Stimulated activated naive B cell treated with anti-CD40 and anti-IgM and Interleukin-4, amounts not matched to agents 10 μg/mL and 1 μg/mL and 100 μg/mL, for 72 hours (primary cell): ENCODE results near the gene FHIT.
"Not testable (repeated sequence)": the region's sequence is repeated elsewhere in the genome, so short reads cannot be mapped to it uniquely, and the experiment has no call there.

Source experiments
- ATAC-seq, 2 donors: fragments of 150-1000 bp; cut with Tn5 transposase; replicated peaks; 2 replicates each; pipeline ENCODE4 v1.10.0; 2021; ENCODE audit warnings: moderate library complexity in 1 of 2
- DNase-seq: peaks from one replicate; pipeline ENCODE4 v3.0.0; 2021
- H3K27ac Mint-ChIP-seq: one replicate; pipeline ENCODE4 v1.8.0; 2022; ENCODE audit warnings: mild to moderate bottlenecking, mixed read lengths
- H3K27me3 Mint-ChIP-seq, 2 donors: one replicate each; pipeline ENCODE4 v1.8.0; 2022; ENCODE audit warnings: mixed read lengths in 2 of 2
- H3K36me3 Mint-ChIP-seq, 2 donors: one replicate each; pipeline ENCODE4 v1.8.0; 2022; ENCODE audit warnings: mixed read lengths in 2 of 2, mild to moderate bottlenecking in 1 of 2
- H3K4me1 Mint-ChIP-seq, 2 donors: one replicate each; pipeline ENCODE4 v1.8.0; 2022; ENCODE audit warnings: mixed read lengths in 2 of 2, mild to moderate bottlenecking in 1 of 2
- H3K4me3 Mint-ChIP-seq, 2 donors: one replicate each; pipeline ENCODE4 v1.8.0; 2022; ENCODE audit warnings: mild to moderate bottlenecking in 2 of 2, mixed read lengths in 2 of 2, moderate library complexity in 1 of 2
- H3K9me3 Mint-ChIP-seq, 2 donors: one replicate each; pipeline ENCODE4 v1.8.0; 2022; ENCODE audit warnings: mixed read lengths in 2 of 2, mild to moderate bottlenecking in 1 of 2

The FHIT gene

DNA sequence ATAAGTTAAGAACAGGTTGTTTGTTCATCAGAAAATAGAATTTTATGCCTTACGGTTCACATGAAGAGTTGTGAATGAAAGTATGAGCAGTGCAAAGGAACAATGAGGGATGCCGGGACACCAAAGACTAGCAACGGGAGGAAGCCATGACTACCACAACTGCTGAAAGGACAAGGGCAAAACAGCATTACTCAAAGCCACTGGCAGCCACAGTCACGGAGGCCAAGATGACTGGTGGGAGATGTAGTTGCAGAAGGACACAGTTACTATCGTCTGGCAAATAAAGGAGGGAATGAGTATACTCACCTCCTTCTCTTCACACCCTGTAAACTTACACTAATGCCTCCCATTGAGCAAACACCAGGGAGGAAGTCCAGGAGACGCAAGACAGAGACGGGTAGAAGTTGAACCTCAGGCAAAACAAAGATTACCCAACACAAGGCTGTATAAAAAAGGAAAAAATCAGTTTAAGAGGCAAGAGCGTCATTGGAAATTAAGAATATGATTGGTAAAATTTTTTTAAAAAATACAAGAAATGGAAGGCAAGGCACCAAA is 675.5 kb downstream of the FHIT start:
- H3K9me3 Mint-ChIP-seq: peaks cover 0 to 1% of the 10 kb centered on the region in 2 donors
- no peak overlapping the region for H3K4me3 Mint-ChIP-seq
- peak overlapping the region; percentile 40 for H3K27ac Mint-ChIP-seq
- H3K27me3 Mint-ChIP-seq: no peaks in the 10 kb centered on the region
- no peak for DNase-seq
- no peak for ATAC-seq
- H3K4me1 Mint-ChIP-seq: peaks cover 4 to 23% of the 10 kb centered on the region in 2 donors
- no peaks in the 10 kb centered on the region for H3K36me3 Mint-ChIP-seq

DNA sequence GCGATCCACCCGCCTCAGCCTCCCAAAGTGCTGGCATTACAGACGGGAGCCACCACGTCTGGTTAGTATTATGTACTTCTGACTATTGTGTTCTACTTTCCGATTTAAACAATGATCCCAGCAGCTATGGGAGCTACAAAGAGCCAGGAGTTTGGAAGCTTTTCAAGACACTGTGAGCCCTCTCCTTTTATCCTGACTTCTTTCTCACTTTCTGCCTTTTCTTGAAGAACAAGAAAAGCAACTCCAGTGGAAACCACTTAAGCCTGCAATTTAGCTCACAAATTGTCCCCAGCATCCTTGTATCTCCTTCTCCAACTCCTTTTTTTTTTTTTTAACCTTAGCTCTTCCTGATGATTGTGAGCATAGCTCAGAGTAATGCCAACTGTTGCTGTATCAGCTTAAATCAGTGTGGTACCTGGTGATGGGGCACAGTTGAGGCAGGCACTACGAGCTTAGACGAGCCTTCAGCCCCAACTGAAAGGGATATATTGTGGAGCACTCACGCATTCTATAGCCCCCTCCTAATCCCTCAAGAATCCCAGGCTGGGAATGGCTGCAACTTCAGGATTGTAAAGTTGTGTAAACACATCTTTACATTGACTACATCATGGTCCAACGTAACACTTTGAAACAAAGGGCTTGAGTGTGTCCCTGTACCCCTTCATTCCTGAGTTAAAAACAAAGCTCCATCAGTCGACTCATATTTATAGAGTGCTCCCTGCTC is 677.0 kb downstream of the FHIT start:
- Mint-ChIP-seq H3K9me3 (peaks cover 0 to 1% of the 10 kb centered on the region in 2 donors), H3K4me1 (peaks cover 4 to 23% of the 10 kb centered on the region in 2 donors), H3K4me3 (no peak overlapping the region), H3K27me3 (no peaks in the 10 kb centered on the region), H3K36me3 (no peaks in the 10 kb centered on the region), H3K27ac (no peak overlapping the region)
- ATAC-seq (no peak), DNase-seq (no peak)

DNA sequence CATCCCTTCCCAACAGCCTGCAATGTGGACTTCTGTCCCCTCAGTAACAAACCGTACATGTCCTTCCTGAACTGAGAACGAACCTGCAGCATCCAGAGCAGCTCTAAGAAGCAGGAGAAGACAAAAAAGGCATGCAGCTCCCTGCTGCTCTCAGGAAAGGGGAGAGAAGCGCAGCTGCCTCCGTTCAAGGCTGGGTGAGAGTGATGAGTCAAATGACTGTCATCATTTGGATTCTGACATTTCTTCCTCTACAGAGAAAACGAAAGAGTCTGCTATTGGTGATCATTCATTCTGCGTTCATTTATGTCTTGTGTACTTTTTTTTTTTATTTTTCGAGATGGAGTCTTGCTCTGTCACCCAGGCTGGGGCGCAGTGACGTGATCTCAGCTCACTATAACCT is 677.8 kb downstream of the FHIT start:
- Mint-ChIP-seq H3K36me3 (no peaks in the 10 kb centered on the region), H3K4me1 (peaks cover 4 to 23% of the 10 kb centered on the region in 2 donors), H3K9me3 (peaks cover 0 to 1% of the 10 kb centered on the region in 2 donors), H3K27ac (no peak overlapping the region), H3K4me3 (no peak overlapping the region), H3K27me3 (no peaks in the 10 kb centered on the region)
- DNase-seq (no peak), ATAC-seq (no peak)

DNA sequence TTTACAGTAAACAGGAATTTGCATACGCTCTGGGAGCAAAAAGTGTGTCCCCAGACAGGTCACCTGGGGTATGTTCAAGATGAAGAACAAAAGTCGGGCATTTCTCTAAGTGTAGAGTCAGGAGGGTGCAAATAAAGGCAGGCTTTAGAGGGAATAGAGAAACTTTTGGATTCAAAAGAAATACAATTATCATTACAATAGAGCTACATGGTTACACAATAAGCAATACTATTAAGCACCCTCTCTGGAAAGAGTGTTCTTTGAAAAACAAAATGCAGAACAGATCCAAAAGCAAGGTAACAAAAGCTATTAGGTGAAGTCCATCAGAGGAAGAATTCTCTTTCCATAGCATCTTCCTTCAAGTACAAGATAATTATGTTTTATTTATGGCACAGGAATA is 679.7 kb downstream of the FHIT start:
- Mint-ChIP-seq H3K4me3 (no peak overlapping the region), H3K27ac (no peak overlapping the region), H3K9me3 (peaks cover 4 to 5% of the 10 kb centered on the region in 2 donors), H3K27me3 (no peaks in the 10 kb centered on the region), H3K36me3 (peaks cover 3% of the 10 kb centered on the region in 2 donors), H3K4me1 (peaks cover 0 to 4% of the 10 kb centered on the region in 2 donors)
- DNase-seq: no peak
- ATAC-seq: no peak

DNA sequence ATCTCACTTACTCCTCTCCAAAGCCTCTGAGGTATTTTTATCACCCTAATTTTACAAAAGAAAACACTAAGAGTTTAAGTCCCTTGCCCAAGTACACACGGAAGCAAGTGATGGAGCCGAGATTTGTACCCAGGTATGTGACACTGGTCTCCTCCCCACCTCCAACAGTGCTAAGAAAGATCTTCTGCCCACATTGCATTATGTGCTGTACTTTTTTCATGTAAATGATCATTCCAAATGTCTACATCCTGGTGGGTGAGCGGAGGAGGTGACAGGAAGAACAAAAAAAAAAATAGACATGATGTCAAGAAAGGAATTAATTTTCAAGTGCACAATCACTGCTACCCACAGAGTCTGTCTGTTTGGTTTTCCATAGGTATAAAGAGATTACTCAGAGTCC is 694.1 kb downstream of the FHIT start:
- H3K27me3 Mint-ChIP-seq: no peaks in the 10 kb centered on the region
- peaks cover 0 to 1% of the 10 kb centered on the region in 2 donors for H3K9me3 Mint-ChIP-seq
- no peaks in the 10 kb centered on the region for H3K36me3 Mint-ChIP-seq
- no peak overlapping the region for H3K4me3 Mint-ChIP-seq
- no peak for ATAC-seq
- peaks cover 14 to 15% of the 10 kb centered on the region in 2 donors for H3K4me1 Mint-ChIP-seq
- no peak overlapping the region for H3K27ac Mint-ChIP-seq
- DNase-seq: no peak

DNA sequence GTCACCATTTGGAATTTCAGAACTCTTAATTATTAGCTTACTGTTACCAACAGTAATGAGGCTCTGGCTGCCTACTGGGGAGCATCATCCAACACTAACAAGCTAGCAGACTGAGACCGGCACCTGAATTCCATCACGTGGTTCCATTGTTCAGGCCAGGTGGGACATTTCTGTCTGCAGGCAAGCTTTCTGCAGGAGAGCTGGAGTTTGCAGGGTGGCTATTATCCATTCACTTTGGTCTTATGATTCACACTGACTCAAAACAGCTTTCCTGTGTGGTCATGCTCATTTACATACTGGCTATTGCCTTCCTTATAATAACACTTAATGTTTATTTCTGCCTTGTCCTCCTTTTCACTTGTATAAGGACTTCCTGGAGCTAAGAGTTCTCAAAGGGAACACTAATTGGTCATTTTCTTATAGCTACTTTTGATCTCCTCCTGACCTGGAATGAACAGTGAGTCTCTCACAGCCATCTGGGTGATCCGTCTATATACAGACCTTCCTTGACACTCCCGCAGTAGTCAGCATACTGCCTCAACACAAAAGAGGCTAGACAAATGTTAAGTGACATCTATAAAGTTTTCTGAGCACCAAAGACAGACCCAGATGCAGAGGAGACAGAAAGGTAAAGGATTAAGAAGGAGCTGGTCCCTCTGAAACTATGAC is 695.4 kb downstream of the FHIT start:
- Mint-ChIP-seq H3K36me3 (peaks cover 2 to 4% of the 10 kb centered on the region in 2 donors), H3K4me3 (no peak overlapping the region), H3K27ac (no peak overlapping the region), H3K4me1 (peaks cover 17 to 18% of the 10 kb centered on the region in 2 donors), H3K27me3 (no peaks in the 10 kb centered on the region), H3K9me3 (peaks cover 5 to 6% of the 10 kb centered on the region in 2 donors)
- ATAC-seq: peak; percentile 92 to 97
- peak; percentile 4 for DNase-seq

DNA sequence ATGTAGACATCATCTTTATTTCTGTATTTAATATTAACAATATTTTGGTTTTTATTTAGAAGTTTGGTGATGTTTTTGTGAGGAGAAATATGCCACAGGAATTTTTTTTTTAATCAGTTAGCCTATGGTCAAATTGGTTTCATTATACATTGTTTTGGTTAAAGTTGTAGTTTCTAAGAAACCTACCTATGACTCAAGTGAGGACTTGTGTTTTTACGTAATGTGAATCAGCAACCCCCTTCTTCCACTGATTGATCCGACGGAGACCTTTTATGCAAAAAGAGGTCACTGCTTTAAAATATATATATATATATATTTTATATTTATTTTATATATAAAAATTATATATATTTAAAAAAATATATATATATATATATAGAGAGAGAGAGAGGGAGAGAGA is 698.1 kb downstream of the FHIT start:
- ATAC-seq (no peak), DNase-seq (no peak)
- H3K27ac Mint-ChIP-seq: no peak overlapping the region
- no peak overlapping the region for H3K4me3 Mint-ChIP-seq
- H3K9me3 Mint-ChIP-seq: peaks cover 4 to 8% of the 10 kb centered on the region in 2 donors
- H3K36me3 Mint-ChIP-seq: peaks cover 2 to 6% of the 10 kb centered on the region in 2 donors
- no peaks in the 10 kb centered on the region for H3K27me3 Mint-ChIP-seq
- peaks cover 19 to 22% of the 10 kb centered on the region in 2 donors for H3K4me1 Mint-ChIP-seq

DNA sequence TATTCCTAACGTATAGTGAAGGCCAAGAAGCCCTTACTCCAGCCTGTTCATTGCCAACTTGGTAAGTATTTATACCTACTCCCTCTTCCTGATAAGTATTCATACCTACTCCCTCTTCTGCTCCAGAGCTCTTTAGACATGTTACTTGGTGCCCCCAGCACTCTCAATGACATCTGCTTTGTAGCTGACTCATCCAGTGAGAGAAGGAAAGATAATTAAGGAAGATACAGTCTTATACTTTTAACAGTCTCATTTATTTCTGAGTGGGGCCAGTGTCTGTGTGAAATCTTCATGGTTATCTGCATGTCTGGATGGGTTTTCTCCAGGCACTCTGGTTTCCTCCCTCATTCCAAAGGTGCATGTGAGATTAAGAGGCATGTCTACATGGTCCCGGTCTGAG is 698.7 kb downstream of the FHIT start:
- Mint-ChIP-seq H3K4me1 (peaks cover 19 to 22% of the 10 kb centered on the region in 2 donors), H3K27me3 (no peaks in the 10 kb centered on the region), H3K36me3 (peaks cover 2 to 6% of the 10 kb centered on the region in 2 donors), H3K27ac (no peak overlapping the region), H3K4me3 (no peak overlapping the region), H3K9me3 (peaks cover 4 to 8% of the 10 kb centered on the region in 2 donors)
- ATAC-seq: no peak
- DNase-seq: no peak

DNA sequence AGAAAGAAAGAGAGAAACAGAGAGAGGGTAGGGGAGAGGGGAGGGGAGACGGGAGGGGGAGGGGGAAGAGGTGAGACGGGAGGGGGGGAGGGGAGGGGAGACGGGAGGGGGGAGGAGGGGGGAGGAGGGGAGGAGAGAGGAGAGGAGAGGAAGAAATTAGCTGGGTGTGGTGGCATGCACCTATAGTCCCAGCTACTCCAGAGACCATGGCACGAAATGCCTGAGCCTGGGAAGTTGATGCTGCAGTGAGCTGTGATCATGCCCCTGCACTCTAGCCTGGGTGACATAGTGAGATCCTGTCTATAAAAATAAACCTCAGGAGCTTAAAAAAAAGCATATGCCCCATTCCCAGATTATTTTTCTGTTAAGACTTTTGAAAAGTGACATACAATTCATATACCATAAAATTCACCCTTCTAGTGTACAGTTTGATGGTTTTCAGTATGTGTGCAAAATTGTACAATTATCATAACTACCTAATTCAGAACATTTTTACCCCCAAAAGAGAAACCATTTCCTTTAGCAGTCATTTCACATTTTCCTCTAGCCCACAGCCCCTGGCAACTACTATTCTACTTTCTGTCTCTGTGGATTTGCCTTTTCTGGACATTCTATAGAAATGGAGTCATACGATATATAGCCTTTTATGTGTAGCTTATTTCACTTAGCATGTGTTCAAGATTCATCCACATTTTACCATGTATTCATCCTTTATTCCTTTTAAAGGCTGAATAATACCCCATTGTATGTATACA is 699.6 kb downstream of the FHIT start:
- peaks cover 2 to 6% of the 10 kb centered on the region in 2 donors for H3K36me3 Mint-ChIP-seq
- no peak for ATAC-seq
- no peaks in the 10 kb centered on the region for H3K27me3 Mint-ChIP-seq
- peaks cover 20 to 25% of the 10 kb centered on the region in 2 donors for H3K4me1 Mint-ChIP-seq
- H3K9me3 Mint-ChIP-seq: peaks cover 4 to 8% of the 10 kb centered on the region in 2 donors
- no peak overlapping the region for H3K27ac Mint-ChIP-seq
- no peak overlapping the region for H3K4me3 Mint-ChIP-seq
- DNase-seq: no peak

DNA sequence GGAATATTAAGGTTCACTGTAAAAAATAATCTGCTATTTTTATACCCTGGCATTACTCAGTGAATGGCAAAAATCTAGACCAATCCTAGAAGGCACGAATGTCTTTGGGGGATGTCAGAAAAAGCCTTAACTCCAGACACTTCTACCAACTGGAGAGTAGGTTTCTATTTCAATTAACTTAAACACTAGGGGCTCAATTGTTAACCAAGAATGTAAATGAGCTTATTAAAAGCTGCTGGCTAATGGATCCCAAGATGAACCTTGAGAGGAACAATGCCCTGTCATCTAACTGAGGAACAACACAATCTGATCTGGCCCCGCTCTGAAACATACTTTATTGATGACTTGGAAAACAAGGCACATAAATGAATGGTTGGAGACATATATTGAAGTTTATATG is 701.4 kb downstream of the FHIT start:
- peaks cover 4 to 8% of the 10 kb centered on the region in 2 donors for H3K9me3 Mint-ChIP-seq
- no peak overlapping the region for H3K4me3 Mint-ChIP-seq
- H3K4me1 Mint-ChIP-seq: peaks cover 15 to 23% of the 10 kb centered on the region in 2 donors
- H3K36me3 Mint-ChIP-seq: peaks cover 2 to 6% of the 10 kb centered on the region in 2 donors
- no peak for DNase-seq
- no peak overlapping the region for H3K27ac Mint-ChIP-seq
- no peak for ATAC-seq
- no peaks in the 10 kb centered on the region for H3K27me3 Mint-ChIP-seq

DNA sequence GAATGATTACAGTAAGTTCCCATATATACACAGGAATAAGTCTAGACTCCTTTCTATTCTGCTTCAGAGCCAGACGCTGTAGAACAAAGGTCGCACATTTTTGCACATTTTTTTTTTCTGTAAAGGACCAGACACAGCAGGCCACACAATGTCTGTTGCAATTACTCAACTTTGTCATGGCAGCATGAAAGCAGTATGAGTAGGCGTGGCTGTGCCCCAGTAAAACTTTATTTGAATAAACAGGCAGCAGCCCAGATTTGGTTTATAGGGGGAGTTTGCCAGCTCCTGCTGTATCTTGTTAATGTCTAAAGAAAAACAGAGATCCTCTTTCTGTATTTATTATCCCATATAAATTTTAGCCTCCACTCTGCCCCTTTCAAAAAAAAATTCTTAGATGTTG is 708.3 kb downstream of the FHIT start:
- H3K4me3 Mint-ChIP-seq: no peak overlapping the region
- H3K9me3 Mint-ChIP-seq: peaks cover 0 to 5% of the 10 kb centered on the region in 2 donors
- ATAC-seq (no peak), DNase-seq (no peak)
- peaks cover 7 to 14% of the 10 kb centered on the region in 2 donors for H3K4me1 Mint-ChIP-seq
- no peaks in the 10 kb centered on the region for H3K27me3 Mint-ChIP-seq
- H3K27ac Mint-ChIP-seq: no peak overlapping the region
- H3K36me3 Mint-ChIP-seq: no peaks in the 10 kb centered on the region

DNA sequence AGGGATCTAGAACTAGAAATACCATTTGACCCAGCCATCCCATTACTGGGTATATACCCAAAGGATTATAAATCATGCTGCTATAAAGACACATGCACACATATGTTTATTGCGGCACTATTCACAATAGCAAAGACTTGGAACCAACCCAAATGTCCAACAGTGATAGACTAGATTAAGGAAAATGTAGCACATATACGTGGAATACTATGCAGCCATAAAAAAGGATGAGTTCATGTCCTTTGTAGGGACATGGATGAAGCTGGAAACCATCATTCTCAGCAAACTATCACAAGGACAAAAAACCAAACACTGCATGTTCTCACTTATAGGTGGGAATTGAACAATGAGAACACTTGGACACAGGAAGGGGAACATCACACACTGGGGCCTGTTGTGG is 711.9 kb downstream of the FHIT start:
- H3K27me3 Mint-ChIP-seq, DNase-seq, ATAC-seq, H3K36me3 Mint-ChIP-seq, H3K27ac Mint-ChIP-seq, H3K9me3 Mint-ChIP-seq, H3K4me3 Mint-ChIP-seq: not testable (repeated sequence)
- peaks cover 0 to 11% of the 10 kb centered on the region in 2 donors for H3K4me1 Mint-ChIP-seq

DNA sequence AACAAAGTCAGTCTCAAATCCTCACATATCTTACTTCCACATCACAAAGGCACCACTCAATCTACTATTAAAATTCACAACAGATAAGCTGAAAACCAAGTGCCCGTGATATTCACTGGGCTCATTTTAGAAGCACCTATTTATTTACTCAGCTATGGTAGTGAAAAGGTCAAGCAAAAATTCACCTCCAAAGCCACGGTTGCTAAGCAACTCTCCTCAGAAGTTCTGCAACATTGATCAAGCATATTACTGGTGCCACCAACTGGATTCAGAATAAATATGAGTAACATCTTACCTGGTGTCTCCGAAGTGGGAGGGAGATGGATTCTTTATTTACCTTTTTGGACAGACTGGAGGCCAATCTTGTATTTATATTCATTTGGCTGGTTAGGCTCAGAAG is 714.8 kb downstream of the FHIT start:
- H3K4me3 Mint-ChIP-seq: no peak overlapping the region
- no peaks in the 10 kb centered on the region for H3K27me3 Mint-ChIP-seq
- no peak overlapping the region for H3K27ac Mint-ChIP-seq
- peaks cover 5 to 11% of the 10 kb centered on the region in 2 donors for H3K4me1 Mint-ChIP-seq
- no peak for DNase-seq
- ATAC-seq: peak; percentile 75 to 82
- peaks cover 0 to 8% of the 10 kb centered on the region in 2 donors for H3K36me3 Mint-ChIP-seq
- H3K9me3 Mint-ChIP-seq: peaks cover 0 to 7% of the 10 kb centered on the region in 2 donors

DNA sequence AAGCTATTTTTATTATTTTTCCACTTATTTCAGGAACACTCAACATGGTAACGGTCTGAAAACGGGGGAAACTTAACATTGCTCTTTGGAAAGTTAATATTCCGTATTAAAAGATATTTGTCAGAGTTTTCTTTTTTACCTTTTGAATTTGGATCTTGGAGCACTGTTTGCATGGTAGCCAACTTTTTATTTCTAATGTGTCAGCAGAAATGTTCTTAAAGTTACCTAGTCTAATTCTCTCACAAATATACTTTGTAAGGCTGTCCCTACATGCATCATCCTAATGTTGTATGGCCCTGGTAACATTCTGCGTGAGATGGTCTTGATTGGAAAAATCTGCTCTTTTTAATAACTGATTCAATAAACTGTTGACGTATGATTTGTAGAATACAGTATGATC is 719.5 kb downstream of the FHIT start:
- Mint-ChIP-seq H3K27me3 (no peaks in the 10 kb centered on the region), H3K4me3 (no peak overlapping the region), H3K4me1 (peaks cover 10 to 13% of the 10 kb centered on the region in 2 donors), H3K9me3 (no peaks in the 10 kb centered on the region), H3K36me3 (peaks cover 0 to 8% of the 10 kb centered on the region in 2 donors), H3K27ac (no peak overlapping the region)
- ATAC-seq: no peak
- no peak for DNase-seq
